ENCODE results near the gene LEP.

The LEP gene

GRCh38 chr7:128242661-128243060 is 1.6 kb downstream of the LEP start:
- no peak for TF ChIP-seq CTCF (IDR thresholded peaks at IDR 0.05; ENCODE audit: control extremely low read depth, extremely low read depth, low read depth, missing control alignments)
- ChIA-PET POLR2A (no interaction called here), CTCF (no interaction called here)
- no peak for DNase-seq (ENCODE audit: extremely low spot score)

- CTCF ChIA-PET: interaction anchor here (1.2 kb wide), 1 partner anchor 14 kb away, joined by 3 read pairs; no protein-coding TSS in a partner anchor
- POLR2A ChIA-PET: no interaction called here
- TF ChIP-seq CTCF (IDR thresholded peaks at IDR 0.05; ENCODE audit: control extremely low read depth, extremely low read depth, low read depth, missing control alignments): no peak
- DNase-seq (ENCODE audit: extremely low spot score): no peak
Observed at GRCh38 chr7:128243273-128243672, 2.2 kb downstream of the LEP start.

- ChIA-PET POLR2A (no interaction called here), CTCF (interaction anchor here (0.6 to 1.5 kb wide), 3 partner anchors 11 to 13 kb away, joined by 3 to 5 read pairs (median 4); no protein-coding TSS in a partner anchor)
- no peak for DNase-seq (ENCODE audit: extremely low spot score)
- TF ChIP-seq CTCF (IDR thresholded peaks at IDR 0.05; ENCODE audit: control extremely low read depth, extremely low read depth, low read depth, missing control alignments): no peak
Observed at GRCh38 chr7:128244861-128245260, 3.8 kb downstream of the LEP start.

GRCh38 chr7:128247108-128247507 is 6.0 kb downstream of the LEP start:
- ChIA-PET POLR2A (no interaction called here), CTCF (interaction anchor here (0.7 to 1.1 kb wide), 4 partner anchors 9 to 36 kb away, joined by 3 read pairs; no protein-coding TSS in a partner anchor)
- TF ChIP-seq CTCF (IDR thresholded peaks at IDR 0.05; ENCODE audit: control extremely low read depth, extremely low read depth, low read depth, missing control alignments): no peak
- DNase-seq (ENCODE audit: extremely low spot score): no peak

GRCh38 chr7:128247640-128248194 is 6.6 kb downstream of the LEP start:
- no peak for DNase-seq (ENCODE audit: extremely low spot score)
- no peak for TF ChIP-seq CTCF (IDR thresholded peaks at IDR 0.05; ENCODE audit: control extremely low read depth, extremely low read depth, low read depth, missing control alignments)
- CTCF ChIA-PET: interaction anchor here (0.8 to 1.1 kb wide), 3 partner anchors 9 to 35 kb away, joined by 3 read pairs; no protein-coding TSS in a partner anchor
- POLR2A ChIA-PET: no interaction called here

GRCh38 chr7:128251337-128251736 is 10.3 kb downstream of the LEP start:
- TF ChIP-seq CTCF (IDR thresholded peaks at IDR 0.05; ENCODE audit: control extremely low read depth, extremely low read depth, low read depth, missing control alignments): no peak
- CTCF ChIA-PET: no interaction called here
- POLR2A ChIA-PET: no interaction called here
- no peak for DNase-seq (ENCODE audit: extremely low spot score)

Data from GM10248 (cell line).